Calu3 (cell line): ENCODE results near the gene ITPR2. TPM values are rescaled to one million over a fixed set of nuclear protein-coding genes. Genes with fewer than 3 reads are reported as not detected.

Experiments
- BruUV-seq: library from RNA; stranded (reverse); fragments of 400-500 nt; replicated peaks from 2 replicates; lab custom pipeline; 2021; lab: Mats Ljungman, UMichigan
- CTCF ChIA-PET: fragments of 300-600 bp; sonication (Branson Sonifier 250); formaldehyde crosslinking; loops from one replicate; lab custom pipeline; 2022; ENCODE audit warnings: antibody characterized with exemption; lab: Charles Lee
- DNase-seq: peaks from one replicate; pipeline ENCODE4 v3.0.0; 2022
- H3K27ac Mint-ChIP-seq: one replicate; pipeline ENCODE4 v1.8.0; 2022; ENCODE audit warnings: mixed read lengths; ENCODE audit not compliant: unreplicated experiment
- H3K27me3 Mint-ChIP-seq: one replicate; pipeline ENCODE4 v1.8.0; 2022; ENCODE audit warnings: mixed read lengths; ENCODE audit not compliant: unreplicated experiment
- H3K36me3 Mint-ChIP-seq: one replicate; pipeline ENCODE4 v1.8.0; 2022; ENCODE audit warnings: mild to moderate bottlenecking, moderate library complexity, mixed read lengths; ENCODE audit not compliant: insufficient read depth, unreplicated experiment
- H3K4me1 Mint-ChIP-seq: one replicate; pipeline ENCODE4 v1.8.0; 2022; ENCODE audit warnings: mild to moderate bottlenecking, low read depth, mixed read lengths; ENCODE audit not compliant: unreplicated experiment
- H3K4me3 Mint-ChIP-seq: one replicate; pipeline ENCODE4 v1.8.0; 2022; ENCODE audit warnings: mild to moderate bottlenecking, low read depth, moderate library complexity, mixed read lengths; ENCODE audit not compliant: unreplicated experiment
- H3K9me3 Mint-ChIP-seq: one replicate; pipeline ENCODE4 v1.8.0; 2022; ENCODE audit warnings: low read depth, mixed read lengths; ENCODE audit not compliant: unreplicated experiment
- intact Hi-C: fragments of 100-400 bp; cut with micrococcal nuclease; formaldehyde crosslinking; loops from one replicate; pipeline ENCODE4 v1.10.0; 2022; ENCODE audit not compliant: unreplicated experiment
- total RNA-seq: library from RNA; stranded (reverse); gene quantifications from 2 replicates; pipeline ENCODE4 v1.2.3, GENCODE V29; 2022
- TF ChIP-seq, protein P1 (sequence below): fragments of 200-600 bp; IDR thresholded peaks from one replicate; pipeline ENCODE4 v1.8.0; 2022; ENCODE audit warnings: antibody characterized with exemption; ENCODE audit not compliant: unreplicated experiment

ITPR2 gene
- total RNA-seq, 1 experiment from 2014 or later = 2.5 TPM

DNA sequence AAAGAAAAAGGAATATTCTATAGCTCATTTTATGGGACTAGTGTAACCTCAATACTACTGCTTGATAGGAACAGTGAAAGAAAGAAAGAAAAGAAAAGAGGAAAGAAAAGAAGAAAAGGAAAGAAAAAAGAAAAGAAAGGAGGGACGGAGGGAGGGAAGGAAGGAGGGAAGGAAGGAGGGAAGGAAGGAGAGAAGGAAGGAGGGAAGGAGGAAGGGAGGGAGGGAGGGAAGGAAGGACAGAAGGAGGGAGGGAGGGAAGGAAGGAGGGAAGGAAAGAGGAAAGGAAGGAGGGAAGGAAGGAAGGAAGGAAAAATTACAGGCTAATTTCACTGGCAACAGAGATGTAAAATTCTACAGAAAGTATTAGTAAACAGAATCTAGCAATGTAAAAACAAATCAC, 215.5 kb downstream of the ITPR2 start:
- Mint-ChIP-seq H3K9me3 (no peaks in the 10 kb centered on the region), H3K4me3 (no peak overlapping the region), H3K27me3 (no peaks in the 10 kb centered on the region), H3K36me3 (no peaks in the 10 kb centered on the region), H3K4me1 (no peaks in the 10 kb centered on the region), H3K27ac (no peak overlapping the region)
- TF ChIP-seq, protein P1, sequence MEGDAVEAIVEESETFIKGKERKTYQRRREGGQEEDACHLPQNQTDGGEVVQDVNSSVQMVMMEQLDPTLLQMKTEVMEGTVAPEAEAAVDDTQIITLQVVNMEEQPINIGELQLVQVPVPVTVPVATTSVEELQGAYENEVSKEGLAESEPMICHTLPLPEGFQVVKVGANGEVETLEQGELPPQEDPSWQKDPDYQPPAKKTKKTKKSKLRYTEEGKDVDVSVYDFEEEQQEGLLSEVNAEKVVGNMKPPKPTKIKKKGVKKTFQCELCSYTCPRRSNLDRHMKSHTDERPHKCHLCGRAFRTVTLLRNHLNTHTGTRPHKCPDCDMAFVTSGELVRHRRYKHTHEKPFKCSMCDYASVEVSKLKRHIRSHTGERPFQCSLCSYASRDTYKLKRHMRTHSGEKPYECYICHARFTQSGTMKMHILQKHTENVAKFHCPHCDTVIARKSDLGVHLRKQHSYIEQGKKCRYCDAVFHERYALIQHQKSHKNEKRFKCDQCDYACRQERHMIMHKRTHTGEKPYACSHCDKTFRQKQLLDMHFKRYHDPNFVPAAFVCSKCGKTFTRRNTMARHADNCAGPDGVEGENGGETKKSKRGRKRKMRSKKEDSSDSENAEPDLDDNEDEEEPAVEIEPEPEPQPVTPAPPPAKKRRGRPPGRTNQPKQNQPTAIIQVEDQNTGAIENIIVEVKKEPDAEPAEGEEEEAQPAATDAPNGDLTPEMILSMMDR = no peak
- BruUV-seq = no TSS peak
- CTCF ChIA-PET = no interaction called here
- no peak for DNase-seq
- intact Hi-C loops = no loop called here

DNA sequence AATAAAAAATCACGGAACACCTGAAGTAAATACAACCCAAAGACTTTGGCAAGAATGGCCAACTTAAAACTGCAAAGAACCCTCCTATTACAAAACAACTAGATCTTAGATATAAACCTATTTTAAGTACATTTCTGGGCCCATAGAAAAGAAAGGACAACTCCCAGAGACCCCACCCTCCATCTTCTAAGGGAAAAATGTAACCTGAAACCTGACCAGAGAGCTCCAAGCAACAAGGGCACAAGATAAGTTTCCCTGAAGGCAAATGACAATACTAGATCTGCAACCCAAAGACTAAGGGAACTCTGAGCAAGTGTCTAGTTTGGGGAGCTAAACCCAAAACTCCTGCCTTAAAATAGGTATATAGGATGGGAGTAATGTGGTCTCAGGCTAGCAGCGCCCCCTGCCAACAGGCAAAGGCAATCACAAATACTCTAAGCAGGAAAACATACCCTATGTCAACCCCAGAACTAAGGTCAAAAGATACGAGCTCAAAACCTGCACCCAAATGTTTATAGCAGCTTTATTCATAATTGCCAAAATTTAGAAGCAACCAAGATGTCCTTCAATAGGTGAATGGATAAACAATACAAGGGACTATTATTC, 218.9 kb downstream of the ITPR2 start:
- Mint-ChIP-seq H3K4me3 (no peak overlapping the region), H3K9me3 (no peaks in the 10 kb centered on the region), H3K27ac (no peak overlapping the region), H3K4me1 (no peaks in the 10 kb centered on the region), H3K27me3 (no peaks in the 10 kb centered on the region), H3K36me3 (no peaks in the 10 kb centered on the region)
- CTCF ChIA-PET = interaction anchor here (0.7 to 2.0 kb wide), 2 partner anchors 8 to 495 kb away, joined by 3 to 12 read pairs; no protein-coding TSS in a partner anchor
- TF ChIP-seq, protein P1 = peak; percentile 52
- intact Hi-C loops = loop anchor here (1.0 to 2.0 kb wide), 3 partner anchors 180 to 513 kb away; no protein-coding TSS in a partner anchor
- DNase-seq = peak; percentile 35
- BruUV-seq = no TSS peak

DNA sequence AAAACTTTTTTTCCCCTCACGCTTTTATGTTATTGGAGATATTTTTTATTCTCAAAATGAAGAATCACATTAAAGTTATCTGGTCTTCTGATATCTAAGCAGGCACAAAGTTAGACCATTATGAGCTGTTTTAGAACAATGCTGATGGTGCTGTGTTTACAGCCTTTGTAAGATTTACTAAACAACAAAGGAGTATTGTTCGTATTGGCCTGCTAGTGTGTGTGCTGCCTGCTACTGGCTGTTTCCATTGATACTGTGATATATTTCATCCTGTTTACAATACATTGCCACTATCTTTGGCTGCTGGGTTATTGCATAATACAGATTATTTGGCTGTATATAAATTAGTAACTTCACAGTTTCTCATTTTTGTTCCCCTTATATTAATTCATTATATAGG, 220.8 kb downstream of the ITPR2 start:
- no peaks in the 10 kb centered on the region for H3K36me3 Mint-ChIP-seq
- no peaks in the 10 kb centered on the region for H3K9me3 Mint-ChIP-seq
- H3K4me1 Mint-ChIP-seq = no peaks in the 10 kb centered on the region
- intact Hi-C loops = no loop called here
- BruUV-seq = no TSS peak
- TF ChIP-seq, protein P1 = no peak
- H3K27me3 Mint-ChIP-seq = no peaks in the 10 kb centered on the region
- DNase-seq = no peak
- CTCF ChIA-PET = no interaction called here
- no peak overlapping the region for H3K27ac Mint-ChIP-seq
- H3K4me3 Mint-ChIP-seq = no peak overlapping the region

DNA sequence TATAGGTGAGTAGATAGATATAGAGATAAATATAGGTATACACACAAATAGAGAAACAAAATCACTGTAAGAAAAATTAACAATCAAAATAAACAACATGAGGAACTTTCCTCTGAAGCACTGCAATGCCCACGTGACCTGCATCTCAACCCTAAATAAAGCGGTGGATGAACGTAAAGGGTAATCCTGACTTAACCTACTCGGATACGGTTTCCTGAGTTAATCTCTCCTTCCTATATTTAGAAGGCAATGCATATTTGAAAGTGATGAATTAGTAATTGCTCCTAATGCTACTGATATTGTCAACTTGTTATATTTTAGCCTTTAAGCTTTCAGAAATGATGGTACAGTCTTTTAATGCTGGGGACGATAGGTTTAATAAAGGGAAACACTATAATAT, 221.4 kb downstream of the ITPR2 start:
- CTCF ChIA-PET = no interaction called here
- Mint-ChIP-seq H3K27me3 (no peaks in the 10 kb centered on the region), H3K27ac (no peak overlapping the region), H3K4me3 (no peak overlapping the region), H3K9me3 (no peaks in the 10 kb centered on the region), H3K4me1 (no peaks in the 10 kb centered on the region), H3K36me3 (no peaks in the 10 kb centered on the region)
- DNase-seq = no peak
- no TSS peak for BruUV-seq
- TF ChIP-seq, protein P1 = no peak
- intact Hi-C loops = no loop called here
